Fibroblast of skin of right biceps (primary cell): Measurements from ENCODE around the gene BPIFB3.

ENCODE experiments used
- DNase-seq: peaks from one replicate; pipeline ENCODE4 v3.0.0-alpha.2; 2013

The BPIFB3 gene

DNA sequence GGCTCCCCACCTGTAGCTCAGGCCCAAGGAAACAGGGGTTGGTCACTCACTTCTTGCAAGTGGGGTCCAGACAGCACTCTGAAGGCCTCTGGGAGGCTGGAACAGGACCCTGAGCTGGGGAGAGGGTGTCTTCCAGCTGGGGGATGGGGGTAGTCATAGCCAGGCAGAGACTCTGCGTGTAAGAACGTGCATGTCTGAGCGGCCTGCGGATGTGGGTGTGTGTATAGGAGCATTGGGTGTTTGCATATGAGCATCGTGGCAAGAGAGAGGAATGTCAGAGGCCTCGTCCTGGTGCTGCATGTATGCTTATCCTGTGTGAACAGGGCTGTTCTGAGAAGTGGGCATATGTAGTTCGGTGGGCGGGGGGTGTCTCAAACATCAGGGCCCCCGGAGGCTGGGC, 12.1 kb downstream of the BPIFB3 start:
- no peak for DNase-seq

GRCh38 chr20:33067806-33068205, 14.1 kb downstream of the BPIFB3 start:
- no peak for DNase-seq

DNA sequence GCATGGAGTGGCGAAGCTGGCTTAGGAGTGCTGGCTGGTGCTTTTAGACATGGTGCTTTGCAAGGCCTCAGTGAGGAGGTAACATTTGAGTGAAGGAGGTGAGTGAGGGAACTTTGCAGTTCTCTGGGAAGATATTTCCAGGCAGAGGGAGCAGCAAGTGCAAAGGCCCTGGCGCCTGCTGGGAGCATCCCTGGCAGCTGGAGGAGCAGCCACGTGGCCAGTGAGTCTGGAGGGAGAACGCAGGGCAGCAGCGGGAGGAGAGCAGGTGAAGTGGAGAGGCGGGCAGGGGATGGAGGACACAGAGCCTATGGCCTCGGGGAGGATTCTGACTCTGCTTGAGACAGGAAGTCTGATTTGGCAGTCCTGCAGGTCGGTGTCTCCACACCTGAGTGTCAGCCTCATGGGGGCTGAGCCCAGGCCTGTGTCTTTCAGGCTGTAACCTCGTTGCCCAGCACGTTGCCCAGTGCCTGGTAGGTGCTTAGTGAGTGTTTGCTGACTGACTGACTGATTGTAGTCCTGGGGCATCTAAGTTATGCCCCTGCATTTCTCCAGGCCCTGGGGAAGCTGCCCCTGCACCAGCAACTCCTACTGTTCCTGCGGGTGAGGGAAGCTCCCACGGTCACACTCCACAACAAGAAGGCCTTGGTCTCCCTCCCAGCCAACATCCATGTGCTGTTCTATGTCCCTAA, 14.7 kb downstream of the BPIFB3 start:
- DNase-seq: no peak

- no peak for DNase-seq
Observed at GRCh38 chr20:33069673-33070072, 16.0 kb downstream of the BPIFB3 start.

DNA sequence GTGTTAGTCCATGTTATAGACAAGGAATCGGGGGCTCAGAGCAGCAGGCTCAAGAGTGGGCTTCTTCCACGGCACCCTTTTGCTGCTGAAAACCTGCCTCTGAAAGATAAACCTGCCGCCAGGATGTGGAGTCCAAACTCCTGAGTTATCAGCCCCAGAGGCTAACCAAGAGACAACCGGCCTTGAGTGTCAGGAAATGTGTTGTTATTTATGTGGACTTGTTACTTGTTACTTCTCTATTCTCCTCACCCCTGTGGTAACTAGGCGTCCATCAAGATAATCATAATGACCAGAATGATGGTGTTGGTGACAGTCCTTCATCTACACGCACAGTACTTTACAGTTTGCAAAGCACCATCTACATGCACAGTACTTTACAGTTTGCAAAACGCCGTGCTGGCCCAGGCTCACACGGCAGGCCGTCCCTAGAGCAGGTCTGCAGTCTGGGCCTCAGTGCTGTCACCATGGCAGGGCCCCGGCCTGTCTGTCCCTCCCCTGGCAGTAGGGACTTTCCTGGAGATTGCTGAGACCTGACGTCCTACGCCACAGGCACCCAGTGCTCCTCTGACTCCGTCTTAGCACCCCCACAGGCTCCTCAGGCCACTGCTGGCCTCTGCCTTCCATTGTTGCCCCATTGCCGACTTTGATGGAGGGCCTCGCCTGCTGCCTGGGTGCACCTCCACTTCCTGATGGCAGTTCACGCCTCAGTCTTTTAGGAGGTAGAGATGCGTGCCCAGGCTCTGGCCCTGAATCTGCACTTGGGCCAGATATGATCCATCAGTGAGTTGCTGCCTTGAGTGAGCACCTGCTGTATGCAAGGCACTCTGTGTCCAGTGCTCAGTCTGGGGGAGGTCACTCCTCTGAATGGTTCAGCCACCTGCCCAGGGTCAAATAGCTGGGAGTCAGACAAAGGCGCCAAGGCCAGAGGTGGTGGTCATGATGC, 16.7 kb downstream of the BPIFB3 start:
- no peak for DNase-seq

GRCh38 chr20:33071198-33071597, 17.5 kb downstream of the BPIFB3 start:
- no peak for DNase-seq

- DNase-seq: no peak
Observed at GRCh38 chr20:33072362-33072761, 18.7 kb downstream of the BPIFB3 start.

GRCh38 chr20:33072813-33073212, 19.1 kb downstream of the BPIFB3 start:
- DNase-seq: no peak

DNA sequence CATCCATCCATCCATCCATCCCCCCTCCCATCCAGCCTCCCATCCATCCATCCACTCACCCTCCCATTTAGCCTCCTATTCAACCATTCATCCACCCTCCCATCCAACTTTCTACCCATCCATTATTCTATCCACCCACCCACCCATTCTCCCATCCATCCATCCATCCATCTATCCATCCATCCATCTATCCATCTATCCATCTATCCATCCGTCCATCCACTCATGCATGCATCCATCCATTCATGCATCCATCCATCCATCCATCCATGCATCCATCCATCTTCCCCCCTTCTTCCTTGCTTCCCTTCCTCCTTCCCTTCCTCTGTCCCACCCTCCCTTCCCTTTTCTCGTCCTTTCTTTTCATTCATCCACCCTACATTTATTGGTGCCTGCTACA, 21.0 kb downstream of the BPIFB3 start:
- DNase-seq: no peak

GRCh38 chr20:33075281-33075680, 21.6 kb downstream of the BPIFB3 start:
- DNase-seq: no peak

GRCh38 chr20:33076662-33077372, 23.1 kb downstream of the BPIFB3 start:
- peak; percentile 10 for DNase-seq

DNA sequence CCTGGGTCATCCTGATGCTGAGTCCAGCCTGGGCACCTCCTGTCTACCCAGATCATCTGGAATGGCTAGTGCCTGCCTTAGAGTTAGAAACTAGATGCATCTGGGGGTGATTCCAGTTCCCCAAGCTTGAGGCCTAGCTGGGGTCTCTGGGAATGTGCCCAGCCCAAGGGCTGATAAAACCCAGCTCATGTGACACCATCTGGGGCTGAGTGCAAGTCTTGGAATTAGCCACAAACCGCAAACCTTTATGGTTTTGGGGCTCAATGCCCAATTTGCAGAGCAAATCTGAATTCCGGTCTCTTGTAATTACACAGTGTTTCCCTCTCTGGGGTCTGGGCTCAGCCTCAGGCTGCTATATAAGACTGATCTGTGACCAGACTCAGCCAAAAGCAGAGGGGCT, 25.6 kb downstream of the BPIFB3 start, which contains the start of gene BPIFB4:
Gene BPIFB4, plus strand, starts transcription at position 385 of the 400 bp plus-strand sequence. CDS start 1,884 bp downstream, outside the sequence.
- DNase-seq: peak; percentile 57

- no peak for DNase-seq
Observed at GRCh38 chr20:33081411-33082154, 27.9 kb downstream of the BPIFB3 start.

- no peak for DNase-seq
Observed at GRCh38 chr20:33082546-33082945, 28.8 kb downstream of the BPIFB3 start.

GRCh38 chr20:33083544-33084340, 30.0 kb downstream of the BPIFB3 start:
- DNase-seq: no peak

- DNase-seq: no peak
Observed at GRCh38 chr20:33084722-33085121, 31.0 kb downstream of the BPIFB3 start.

- DNase-seq: no peak
Observed at GRCh38 chr20:33086052-33086722, 32.5 kb downstream of the BPIFB3 start.

DNA sequence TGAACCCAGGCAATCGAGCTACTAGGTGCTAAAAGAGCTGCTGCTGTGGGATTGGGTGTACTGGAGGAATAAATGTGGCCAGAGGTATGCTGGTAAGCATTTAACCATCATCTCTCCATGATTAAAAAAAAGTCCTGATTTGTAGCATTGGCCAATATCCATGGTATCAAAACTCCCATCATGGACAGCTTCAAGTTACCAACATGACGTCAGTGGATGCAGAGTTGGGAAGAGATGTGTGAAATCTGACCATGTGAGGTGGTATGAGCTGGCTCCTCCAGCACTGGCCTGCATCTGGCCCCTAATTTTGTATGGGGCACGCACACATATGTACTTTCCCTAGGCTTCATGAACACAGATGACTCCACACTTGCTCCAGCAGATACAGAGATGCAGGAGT, 37.4 kb downstream of the BPIFB3 start:
- DNase-seq: no peak

GRCh38 chr20:33091693-33092092, 38.0 kb downstream of the BPIFB3 start:
- no peak for DNase-seq

DNA sequence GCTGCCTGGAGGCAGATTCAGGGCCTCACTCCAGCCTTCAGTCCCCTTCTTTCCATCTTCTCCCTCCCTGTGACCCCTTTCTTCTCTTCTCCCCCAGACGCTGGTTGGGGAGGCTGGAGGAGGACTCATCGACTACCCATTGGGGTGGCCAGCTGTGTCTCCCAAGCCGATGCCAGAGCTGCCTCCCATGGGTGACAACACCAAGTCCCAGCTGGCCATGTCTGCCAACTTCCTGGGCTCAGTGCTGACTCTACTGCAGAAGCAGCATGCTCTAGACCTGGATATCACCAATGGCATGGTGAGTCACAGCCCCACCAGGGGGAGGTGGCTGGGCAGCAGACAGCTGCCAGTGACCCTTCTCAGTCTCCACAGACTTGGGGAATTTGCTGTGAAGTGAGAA, 38.7 kb downstream of the BPIFB3 start:
- no peak for DNase-seq

DNA sequence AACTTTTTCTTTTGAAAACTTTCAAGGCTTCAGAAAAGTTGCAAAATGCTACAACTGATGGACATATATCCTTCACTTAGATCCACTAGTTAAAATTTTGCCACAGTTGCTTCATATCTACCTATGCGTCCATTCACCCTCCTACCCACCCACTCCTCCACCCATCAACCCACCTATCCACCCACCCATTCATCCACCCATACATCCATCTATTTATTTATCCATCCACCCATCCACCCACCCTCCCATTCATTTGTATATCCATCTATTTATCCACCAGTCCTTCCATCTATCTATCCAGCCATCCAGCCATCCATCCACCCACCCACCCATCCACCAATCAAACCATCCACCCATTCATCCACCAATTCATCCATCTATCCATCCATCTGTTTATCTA, 39.4 kb downstream of the BPIFB3 start:
- DNase-seq: no peak
